Cardiac fibroblast (primary cell): ENCODE data around the gene CHIA.

Experiments
- DNase-seq, 2 donors: peaks; one replicate each; pipeline versions ENCODE4 v3.0.0 to v3.0.0-alpha.2; 2010; ENCODE audit warnings: low read depth in 2 of 2
- H3K4me3 ChIP-seq, 2 donors: replicated peaks in 1 of 2; 1 replicate in 1 of 2; 2 replicates in 1 of 2; pipeline ENCODE4 v1.5.1; 2011; ENCODE audit warnings: low read depth in 2 of 2, low read length in 2 of 2, mild to moderate bottlenecking in 2 of 2, moderate library complexity in 1 of 2
- TF ChIP-seq, protein P1 (sequence below): IDR thresholded peaks from one replicate; pipeline ENCODE4 v1.5.1; 2011; ENCODE audit warnings: low read depth, mild to moderate bottlenecking, low read length, inconsistent platforms

The CHIA gene

DNA sequence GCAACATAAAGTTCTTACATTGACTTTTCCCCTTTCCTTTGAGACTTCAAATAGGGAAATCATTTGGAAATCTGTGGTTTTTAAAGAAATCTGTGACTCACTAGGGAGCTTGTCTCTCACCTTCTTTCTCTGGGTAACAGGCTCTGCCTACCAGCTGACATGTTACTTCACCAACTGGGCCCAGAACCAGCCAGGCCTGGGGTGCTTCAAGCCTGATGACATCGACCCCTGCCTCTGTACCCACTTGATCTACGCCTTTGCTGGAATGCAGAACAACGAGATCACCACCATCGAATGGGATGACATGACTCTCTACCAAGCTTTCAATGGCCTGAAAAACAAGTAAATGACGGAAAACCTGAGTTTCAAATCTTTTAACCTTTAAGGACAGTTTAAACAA, 9.2 kb upstream of the CHIA start:
- H3K4me3 ChIP-seq: no peak overlapping the region
- DNase-seq: peak in 1 of 2 donors; percentile 2
- TF ChIP-seq, protein P1, sequence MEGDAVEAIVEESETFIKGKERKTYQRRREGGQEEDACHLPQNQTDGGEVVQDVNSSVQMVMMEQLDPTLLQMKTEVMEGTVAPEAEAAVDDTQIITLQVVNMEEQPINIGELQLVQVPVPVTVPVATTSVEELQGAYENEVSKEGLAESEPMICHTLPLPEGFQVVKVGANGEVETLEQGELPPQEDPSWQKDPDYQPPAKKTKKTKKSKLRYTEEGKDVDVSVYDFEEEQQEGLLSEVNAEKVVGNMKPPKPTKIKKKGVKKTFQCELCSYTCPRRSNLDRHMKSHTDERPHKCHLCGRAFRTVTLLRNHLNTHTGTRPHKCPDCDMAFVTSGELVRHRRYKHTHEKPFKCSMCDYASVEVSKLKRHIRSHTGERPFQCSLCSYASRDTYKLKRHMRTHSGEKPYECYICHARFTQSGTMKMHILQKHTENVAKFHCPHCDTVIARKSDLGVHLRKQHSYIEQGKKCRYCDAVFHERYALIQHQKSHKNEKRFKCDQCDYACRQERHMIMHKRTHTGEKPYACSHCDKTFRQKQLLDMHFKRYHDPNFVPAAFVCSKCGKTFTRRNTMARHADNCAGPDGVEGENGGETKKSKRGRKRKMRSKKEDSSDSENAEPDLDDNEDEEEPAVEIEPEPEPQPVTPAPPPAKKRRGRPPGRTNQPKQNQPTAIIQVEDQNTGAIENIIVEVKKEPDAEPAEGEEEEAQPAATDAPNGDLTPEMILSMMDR: no peak

- TF ChIP-seq, protein P1: no peak
- DNase-seq: no peak
Measured at GRCh38 chr1:111283838-111284237, 6.8 kb upstream of the CHIA start.

DNA sequence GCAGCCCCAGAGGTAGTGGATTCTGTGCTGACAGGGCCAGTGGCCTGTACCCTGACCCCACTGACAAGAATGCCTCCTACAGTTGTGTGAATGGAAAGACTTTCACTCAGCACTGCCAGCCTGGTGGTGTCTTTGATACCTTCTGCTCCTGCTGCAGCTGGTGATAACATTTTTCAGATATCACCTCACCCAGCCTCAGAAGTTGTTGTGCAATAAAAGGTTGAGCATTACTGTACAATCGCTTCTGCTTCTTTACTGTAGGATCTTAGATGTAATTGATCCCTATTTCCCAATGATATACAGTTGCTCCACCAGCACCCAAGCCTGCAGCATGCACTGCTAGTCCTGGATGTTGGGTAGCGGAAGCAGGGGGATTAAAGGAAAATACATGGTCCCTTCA, 4.8 kb upstream of the CHIA start:
- H3K4me3 ChIP-seq: no peak overlapping the region
- no peak for DNase-seq
- TF ChIP-seq, protein P1: no peak

More at GRCh38 chr1:111283838-111284237, 6.8 kb upstream of the CHIA start:
- no peak overlapping the region for H3K4me3 ChIP-seq

GRCh38 chr1:111286912-111287311, 3.7 kb upstream of the CHIA start:
- no peak overlapping the region for H3K4me3 ChIP-seq
- no peak for DNase-seq
- TF ChIP-seq, protein P1: no peak

DNA sequence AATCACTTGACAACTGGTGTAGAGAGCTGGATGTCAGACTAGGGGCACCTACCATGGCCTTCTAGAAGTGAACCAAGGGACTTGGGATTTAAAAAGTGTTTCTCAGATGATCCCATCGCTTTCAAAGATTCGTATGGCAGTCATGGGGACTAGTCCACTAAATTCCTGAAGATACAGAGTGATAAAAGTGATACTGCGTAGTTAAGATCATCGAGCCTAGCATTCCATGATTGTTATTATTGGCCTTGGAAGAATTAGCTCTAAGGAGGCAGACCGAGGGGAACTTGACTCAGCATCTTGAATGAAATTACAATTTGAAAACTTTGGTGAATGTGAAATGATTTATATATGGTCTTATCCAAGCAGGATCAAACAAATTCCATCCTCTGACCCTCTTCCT, 1.3 kb upstream of the CHIA start:
- TF ChIP-seq, protein P1: no peak
- DNase-seq: no peak
- no peak overlapping the region for H3K4me3 ChIP-seq

GRCh38 chr1:111290104-111290503, 547 bp upstream of the CHIA start:
- TF ChIP-seq, protein P1: no peak
- no peak for DNase-seq
- H3K4me3 ChIP-seq: no peak overlapping the region

DNA sequence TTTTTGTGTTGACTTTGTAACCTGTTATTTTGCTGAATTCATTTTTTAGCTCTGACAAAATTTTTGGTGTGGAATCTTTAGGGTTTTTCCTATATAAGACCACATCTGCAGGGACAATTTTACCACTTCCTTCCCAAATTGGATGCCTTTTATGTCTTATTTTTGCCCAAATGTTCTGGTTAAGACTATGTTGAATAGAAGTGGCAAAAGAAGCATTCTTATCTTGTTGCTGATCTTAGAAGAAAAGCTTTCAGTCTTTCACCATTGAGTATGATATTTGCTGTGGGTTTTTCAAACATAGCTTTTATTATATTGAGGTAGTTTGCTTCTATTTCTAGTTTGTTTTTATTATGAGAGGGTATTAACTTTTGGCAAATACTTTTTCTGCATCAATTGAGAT, 3.7 kb downstream of the CHIA start:
- no peak overlapping the region for H3K4me3 ChIP-seq
- no peak for DNase-seq
- TF ChIP-seq, protein P1: no peak
